Prostate gland (tissue), 2 donors: ENCODE data around the gene MTA3. TPM values are rescaled to one million over a fixed set of nuclear protein-coding genes. Genes with fewer than 3 reads are reported as not detected.

Experiments
- DNase-seq: peaks from one replicate; pipeline ENCODE4 v3.0.0-alpha.2; 2019; ENCODE audit warnings: low spot score
- H3K27ac ChIP-seq, 2 donors: fragments of 200-600 bp; sonication (generic); 2 replicates each; pipeline ENCODE4 v1.5.1; 2017 to 2019
- H3K27me3 ChIP-seq: fragments of 200-600 bp; sonication (generic); replicated peaks from 2 replicates; pipeline ENCODE4 v1.5.1; 2019; ENCODE audit not compliant: insufficient read depth
- H3K36me3 ChIP-seq, 2 donors: fragments of 200-600 bp; sonication (generic); 1 replicate in 1 of 2; 2 replicates in 1 of 2; pipeline versions ENCODE4 v1.5.1 to v1.8.1; 2017 to 2019
- H3K4me1 ChIP-seq: fragments of 200-600 bp; sonication (generic); replicated peaks from 2 replicates; pipeline ENCODE4 v1.5.1; 2019
- H3K4me3 ChIP-seq, 2 donors: fragments of 200-600 bp; sonication (generic); 2 replicates each; pipeline ENCODE4 v1.5.1; 2017 to 2019
- H3K9me3 ChIP-seq: fragments of 200-600 bp; sonication (generic); 2 replicates; pipeline ENCODE4 v1.5.1; 2017
- CTCF ChIP-seq, 4 experiments: fragments of 200-600 bp in 2 of 4; fragments of 450-650 bp in 2 of 4; sonication (generic) in 2 of 4; IDR thresholded peaks; 1 replicate in 3 of 4; 2 replicates in 1 of 4; pipeline ENCODE4 v1.5.1; 2016 to 2019; ENCODE audit warnings: antibody characterized with exemption in 4 of 4, mild to moderate bottlenecking in 2 of 4, moderate library complexity in 2 of 4
- POLR2A ChIP-seq: fragments of 450-650 bp; IDR thresholded peaks from one replicate; pipeline ENCODE4 v1.6.1; 2016; ENCODE audit warnings: antibody characterized with exemption, mild to moderate bottlenecking
- POLR2AphosphoS5 ChIP-seq: sonication (generic); formaldehyde crosslinking; IDR thresholded peaks from one replicate; pipeline ENCODE4 v1.6.1; 2017; ENCODE audit warnings: antibody characterized with exemption
- WGBS: methylation state at CpG from one replicate; pipeline ENCODE4 v1.1.5; 2018; 5-methylcytosine and 5-hydroxymethylcytosine counted together
- intact Hi-C: fragments of 100-400 bp; cut with DNase I; formaldehyde crosslinking; loops from one replicate; pipeline ENCODE4 v1.14.2; 2022
- total RNA-seq, 2 donors: library from RNA; depleted of rRNA; stranded (reverse); fragments of >200 nt; gene quantifications; one replicate each; pipeline ENCODE4 v1.1.0, GENCODE V29; 2016

MTA3 gene
- total RNA-seq, 2 donors from 2014 or later = 23.6 to 53.4 TPM

- H3K4me1 ChIP-seq = peaks cover 5% of the 10 kb centered on the region
- H3K9me3 ChIP-seq = no peaks in the 10 kb centered on the region
- DNase-seq = no peak
- no peak for TF ChIP-seq POLR2AphosphoS5
- TF ChIP-seq CTCF (IDR thresholded peaks at IDR 0.05) = peak in 2 of 4 experiments; percentile 30 to 41
- no peak for TF ChIP-seq POLR2A
- no peaks in the 10 kb centered on the region for H3K36me3 ChIP-seq
- H3K27ac ChIP-seq = peak within 1 kb of the TSS; percentile 89 to 95
- intact Hi-C loops = loop anchor here (10.0 kb wide), 1 partner anchor 298 kb away; the partner anchor contains the start of gene KCNG3
- WGBS = 2% methylated on average over 42 of the region's 75 CpGs
- peak within 1 kb of the TSS; percentile 58 to 60 for H3K4me3 ChIP-seq
- no peaks in the 10 kb centered on the region for H3K27me3 ChIP-seq
Measured at GRCh38 chr2:42792583-42793333, 224.3 kb downstream of the MTA3 start, which contains the start of gene HAAO. HAAO (minus strand) TSS chr2:42792583; CDS start chr2:42792536, 47 bp downstream.

GRCh38 chr2:42793334-42794270 is 225.2 kb downstream of the MTA3 start:
- WGBS = 18% methylated on average over 22 of the region's 22 CpGs
- intact Hi-C loops = loop anchor here (10.0 kb wide), 1 partner anchor 299 kb away; the partner anchor contains the start of gene KCNG3
- no peaks in the 10 kb centered on the region for H3K36me3 ChIP-seq
- peaks cover 5% of the 10 kb centered on the region for H3K4me1 ChIP-seq
- TF ChIP-seq POLR2A = no peak
- no peak for TF ChIP-seq POLR2AphosphoS5
- no peak for TF ChIP-seq CTCF (IDR thresholded peaks at IDR 0.05)
- no peaks in the 10 kb centered on the region for H3K9me3 ChIP-seq
- DNase-seq = peak; percentile 22
- no peaks in the 10 kb centered on the region for H3K27me3 ChIP-seq
- H3K27ac ChIP-seq = peak overlapping the region; percentile 89 to 95
- peak overlapping the region; percentile 58 to 60 for H3K4me3 ChIP-seq

- H3K4me3 ChIP-seq = no peak overlapping the region
- peaks cover 5% of the 10 kb centered on the region for H3K4me1 ChIP-seq
- intact Hi-C loops = loop anchor here (10.0 kb wide), 1 partner anchor 300 kb away; the partner anchor contains the start of gene KCNG3
- no peaks in the 10 kb centered on the region for H3K9me3 ChIP-seq
- no peak for DNase-seq
- H3K27me3 ChIP-seq = no peaks in the 10 kb centered on the region
- peak overlapping the region; percentile 89 to 95 for H3K27ac ChIP-seq
- 60% methylated on average over 8 of the region's 8 CpGs for WGBS
- H3K36me3 ChIP-seq = no peaks in the 10 kb centered on the region
- TF ChIP-seq POLR2A (no peak), POLR2AphosphoS5 (no peak), CTCF (IDR thresholded peaks at IDR 0.05) (no peak)
Measured at GRCh38 chr2:42794271-42795046, 226.0 kb downstream of the MTA3 start.

GRCh38 chr2:42795275-42795674 is 226.8 kb downstream of the MTA3 start:
- Histone ChIP-seq H3K27me3 (no peaks in the 10 kb centered on the region), H3K9me3 (no peaks in the 10 kb centered on the region), H3K36me3 (no peaks in the 10 kb centered on the region), H3K4me1 (peaks cover 5% of the 10 kb centered on the region), H3K4me3 (no peak overlapping the region), H3K27ac (peak overlapping the region; percentile 55 to 60)
- intact Hi-C loops = loop anchor here (10.0 kb wide), 1 partner anchor 300 kb away; the partner anchor contains the start of gene KCNG3
- TF ChIP-seq POLR2AphosphoS5 = no peak
- no peak for TF ChIP-seq CTCF (IDR thresholded peaks at IDR 0.05)
- TF ChIP-seq POLR2A = no peak
- WGBS = 97% methylated on average over 6 of the region's 6 CpGs
- no peak for DNase-seq
